ENCODE results near the gene PTH1R. TPM values are rescaled to one million over a fixed set of nuclear protein-coding genes. Genes with fewer than 3 reads are reported as not detected.

PTH1R gene
- total RNA-seq, 1 experiment from 2014 or later = 1.3 TPM

DNA sequence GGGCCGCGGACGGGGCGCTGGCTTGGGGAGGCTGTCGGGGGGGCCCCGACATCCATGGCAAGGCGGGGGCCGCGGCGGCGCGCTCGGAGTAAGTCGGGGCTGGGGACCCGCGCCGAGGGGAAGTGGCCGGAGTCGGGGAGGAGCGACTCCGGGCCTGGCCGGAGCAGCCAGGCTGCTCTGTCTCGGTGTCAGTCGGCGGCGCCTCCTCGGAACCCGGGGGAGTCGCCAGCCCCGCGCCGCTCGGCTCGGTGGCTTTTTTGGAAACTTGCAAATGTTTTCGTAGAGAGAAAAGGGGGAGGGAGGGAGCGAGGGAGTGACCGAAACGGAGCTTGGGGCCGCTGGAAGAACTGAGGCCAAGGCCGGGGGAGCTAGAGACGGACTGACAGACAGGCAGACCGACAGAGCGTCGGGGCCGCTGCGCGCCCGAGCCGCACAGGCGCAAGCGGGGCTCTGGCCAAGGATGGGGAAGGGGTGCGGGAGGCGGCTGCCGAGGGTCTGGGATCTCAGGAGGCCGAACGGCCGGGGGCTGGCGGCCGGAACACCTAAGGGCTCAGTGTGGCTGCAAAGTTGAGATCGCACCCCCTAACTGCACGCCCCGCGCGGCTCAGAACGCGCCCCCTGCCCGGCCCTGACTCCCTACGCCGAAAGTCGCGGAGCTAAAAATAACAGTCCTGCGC is 5.0 kb downstream of the PTH1R start:
- DNase-seq (ENCODE audit: low read depth) = no peak

DNA sequence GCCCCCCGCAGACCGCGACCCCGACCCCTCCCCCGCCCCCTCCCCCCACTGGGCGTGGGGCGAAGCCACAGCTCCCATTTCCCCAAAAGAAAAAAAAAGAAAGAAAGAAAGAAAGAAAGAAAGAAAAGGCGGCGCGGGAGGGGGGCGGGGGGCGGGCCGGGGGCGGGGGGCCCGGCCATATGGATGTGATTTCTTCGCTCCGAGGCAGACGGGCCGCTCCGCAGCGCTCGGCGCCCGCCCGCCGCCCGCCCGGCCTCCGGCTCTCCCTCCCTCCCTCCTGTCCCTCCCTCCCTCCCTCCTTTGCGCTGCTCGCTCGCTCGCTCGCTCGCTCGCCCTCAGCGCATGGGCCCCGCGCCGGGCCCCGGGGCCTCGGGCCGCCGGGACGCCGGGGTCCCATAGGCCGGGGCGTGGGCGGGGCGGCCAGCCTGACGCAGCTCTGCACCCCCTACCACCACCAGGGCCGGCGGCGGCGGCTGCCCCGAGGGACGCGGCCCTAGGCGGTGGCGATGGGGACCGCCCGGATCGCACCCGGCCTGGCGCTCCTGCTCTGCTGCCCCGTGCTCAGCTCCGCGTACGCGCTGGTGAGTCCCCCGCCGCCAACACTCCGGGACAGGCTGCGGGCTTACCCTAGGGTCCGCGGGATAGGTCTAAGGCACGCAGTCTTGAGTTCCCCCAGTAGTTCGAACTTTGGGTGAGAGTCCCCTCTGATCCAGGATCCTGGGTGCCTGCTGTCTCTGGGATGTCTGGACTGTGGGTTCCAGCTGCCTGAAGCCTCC is 5.7 kb downstream of the PTH1R start:
- DNase-seq (ENCODE audit: low read depth) = no peak

DNA sequence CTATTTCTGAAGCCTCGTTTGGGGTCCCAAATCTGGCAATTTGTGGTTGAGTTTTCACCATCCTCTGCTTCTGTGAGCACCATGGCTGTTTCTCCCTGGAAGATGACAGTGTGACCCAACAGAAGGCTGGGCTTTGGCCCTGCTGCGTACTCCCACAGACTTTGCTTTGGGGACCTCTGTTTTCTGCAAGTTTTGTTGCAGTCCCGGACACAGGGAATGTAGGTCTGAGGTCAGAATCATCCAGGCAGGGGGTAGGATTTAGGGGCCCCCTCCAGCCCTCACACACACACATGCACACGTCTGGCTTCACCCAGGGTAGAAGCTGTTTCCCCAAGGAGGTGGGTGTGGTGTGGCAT is 6.3 kb downstream of the PTH1R start:
- DNase-seq (ENCODE audit: low read depth) = no peak

DNA sequence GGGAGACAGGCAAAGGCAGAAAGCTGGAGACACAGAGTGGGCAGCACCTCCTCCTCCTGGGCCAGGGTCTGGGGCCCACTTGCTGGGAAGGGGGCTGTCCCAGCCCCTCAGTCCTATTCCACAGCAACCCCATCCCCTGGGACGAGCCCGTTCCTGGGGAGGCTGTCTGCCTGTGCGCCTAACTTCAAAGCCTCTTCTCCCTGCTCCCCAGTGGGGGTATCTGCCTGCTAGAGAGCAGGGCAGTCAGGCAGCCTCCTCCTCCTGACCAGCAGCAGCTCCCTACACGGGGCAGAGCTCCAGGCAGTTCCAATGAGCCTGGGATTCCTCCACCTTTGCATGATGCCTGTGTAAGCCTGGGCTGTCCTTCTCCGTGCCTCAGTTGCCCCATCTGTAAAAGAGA is 6.9 kb downstream of the PTH1R start:
- DNase-seq (ENCODE audit: low read depth) = no peak

DNA sequence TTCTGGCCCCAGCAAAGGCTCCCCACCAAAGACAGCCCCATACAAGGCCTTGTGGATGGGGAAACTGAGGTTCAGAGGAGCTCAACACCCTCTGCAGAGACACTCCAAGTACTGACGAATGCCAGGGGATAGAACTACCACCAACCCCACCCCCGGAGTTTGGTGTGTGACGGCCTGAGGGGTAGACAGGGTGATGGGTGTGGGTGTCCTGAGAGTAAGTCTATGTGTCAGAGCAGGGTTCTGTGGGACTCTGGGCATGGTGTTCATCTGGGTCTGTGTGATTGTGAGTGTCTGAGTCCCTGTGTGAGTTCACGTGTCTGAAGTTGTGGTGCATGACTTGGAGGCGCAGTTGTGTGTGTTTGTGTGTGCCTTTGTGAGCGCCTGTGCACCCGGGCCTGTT is 7.4 kb downstream of the PTH1R start:
- DNase-seq (ENCODE audit: low read depth) = no peak

DNA sequence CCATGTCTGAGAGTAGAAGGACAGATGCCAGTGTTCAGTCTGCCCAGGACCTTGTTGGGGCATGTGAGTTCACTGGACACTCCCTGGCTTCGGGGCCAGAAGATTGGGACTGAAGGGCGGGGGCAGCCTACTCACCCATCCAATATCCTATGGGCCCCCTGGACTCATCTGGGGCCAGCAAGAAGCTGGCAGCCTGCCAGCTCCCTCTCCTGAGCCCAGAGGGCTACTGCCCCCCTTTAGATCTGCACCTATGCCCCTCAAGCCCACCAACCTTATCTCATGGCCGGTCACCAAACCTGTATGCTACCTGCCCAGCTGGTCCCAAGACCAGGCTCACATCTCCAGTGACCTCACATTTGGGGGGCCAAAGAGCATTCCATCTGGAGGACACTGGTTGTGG is 8.1 kb downstream of the PTH1R start:
- DNase-seq (ENCODE audit: low read depth) = no peak

DNA sequence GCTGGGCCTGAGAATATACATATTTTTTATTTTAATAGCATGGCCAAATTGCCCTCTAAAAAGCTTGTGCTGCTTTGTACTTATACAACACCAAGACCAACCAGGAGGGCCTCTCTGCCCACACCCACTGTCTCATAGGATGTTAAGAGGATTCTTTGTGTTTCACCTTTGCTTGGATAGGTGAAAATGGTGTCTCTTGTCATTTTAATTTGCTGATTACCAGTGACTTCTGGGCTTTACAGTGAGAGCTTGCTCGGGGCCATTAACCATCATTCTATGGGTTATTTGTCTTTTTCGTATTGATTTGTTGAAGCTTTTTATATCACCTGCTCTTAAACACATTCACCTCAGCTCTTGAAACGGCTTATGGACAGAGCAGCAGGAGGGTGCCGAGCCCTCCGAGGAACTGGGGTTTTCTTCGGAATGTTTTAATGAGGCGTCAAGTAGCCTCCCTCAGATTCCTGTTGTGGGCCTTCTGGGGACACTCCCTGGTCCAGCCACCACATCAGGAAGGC is 10.5 kb downstream of the PTH1R start:
- no peak for DNase-seq (ENCODE audit: low read depth)

DNA sequence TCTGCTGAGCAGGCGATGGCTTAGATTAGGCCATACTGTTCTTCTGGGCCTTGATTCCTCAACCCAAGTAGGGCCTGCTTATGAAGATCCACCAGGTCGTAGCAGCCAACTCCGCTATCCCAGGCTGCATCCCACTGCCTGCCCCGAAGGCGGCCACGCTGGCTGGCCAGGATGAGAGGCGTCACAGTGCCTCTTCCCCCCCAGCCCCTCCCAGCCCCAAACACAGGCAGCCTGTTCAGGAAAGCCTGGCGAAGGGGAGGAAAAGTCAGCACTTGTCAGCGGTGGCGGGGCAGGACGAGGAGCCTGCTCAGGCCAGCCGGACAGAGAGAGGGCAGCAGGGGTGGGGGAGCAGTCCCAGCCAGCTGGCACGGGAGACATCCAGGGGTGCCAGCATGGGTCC is 11.2 kb downstream of the PTH1R start:
- DNase-seq (ENCODE audit: low read depth) = no peak

DNA sequence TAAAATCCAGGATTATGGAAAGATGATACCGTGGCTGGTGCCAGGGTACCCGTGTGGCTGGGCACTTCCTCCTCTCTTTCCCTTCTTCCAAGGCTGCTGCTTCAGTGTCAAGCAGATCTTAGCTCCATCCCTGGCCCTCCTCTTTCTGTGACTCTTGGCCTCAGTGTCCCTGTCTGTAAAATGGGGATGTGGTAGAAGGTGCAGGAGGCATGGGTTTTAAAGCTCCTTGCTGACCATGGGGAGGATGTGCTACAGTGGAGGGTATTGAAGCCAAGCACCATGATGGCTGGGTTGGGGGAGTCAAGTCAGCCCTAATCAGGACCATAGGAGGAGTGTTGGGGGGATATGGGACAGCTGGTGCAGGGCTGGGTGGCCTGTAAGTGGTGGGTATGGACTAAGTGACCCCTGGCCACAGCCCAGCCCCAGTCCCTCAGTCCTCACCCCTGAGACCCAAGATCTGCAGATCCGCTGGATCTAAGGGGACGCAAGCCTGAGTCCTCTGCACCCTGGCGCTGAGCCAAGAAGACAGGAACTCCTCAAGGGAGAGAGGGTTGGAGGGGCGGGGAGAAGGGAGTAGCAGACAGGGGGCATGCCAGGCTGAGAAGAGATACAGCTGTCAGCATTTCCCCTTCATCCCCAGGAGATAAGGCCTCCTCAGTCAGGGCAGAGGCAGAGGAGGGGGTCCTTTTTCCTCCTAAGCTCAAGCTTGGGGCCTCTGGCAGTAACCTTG is 12.0 kb downstream of the PTH1R start:
- DNase-seq (ENCODE audit: low read depth) = no peak

DNA sequence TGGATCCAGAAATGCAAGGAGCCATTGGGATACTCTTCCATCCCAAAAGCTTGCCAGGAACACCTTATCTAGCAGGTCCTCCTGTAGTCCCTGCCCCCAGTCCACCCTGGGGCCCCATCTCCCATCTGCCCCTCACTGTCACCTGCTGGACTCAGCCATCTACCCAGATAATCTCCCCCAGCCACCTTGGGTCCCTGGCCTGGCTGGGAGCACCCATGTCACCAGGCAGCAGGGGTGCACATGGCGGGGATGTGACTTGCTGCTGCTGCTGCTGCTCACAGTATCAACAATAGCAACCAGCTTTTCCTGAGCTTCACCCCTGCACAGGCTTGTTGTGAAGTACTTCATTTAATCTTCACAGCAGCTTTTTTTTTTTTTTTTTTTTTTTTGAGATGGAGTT is 12.6 kb downstream of the PTH1R start:
- no peak for DNase-seq (ENCODE audit: low read depth)

DNA sequence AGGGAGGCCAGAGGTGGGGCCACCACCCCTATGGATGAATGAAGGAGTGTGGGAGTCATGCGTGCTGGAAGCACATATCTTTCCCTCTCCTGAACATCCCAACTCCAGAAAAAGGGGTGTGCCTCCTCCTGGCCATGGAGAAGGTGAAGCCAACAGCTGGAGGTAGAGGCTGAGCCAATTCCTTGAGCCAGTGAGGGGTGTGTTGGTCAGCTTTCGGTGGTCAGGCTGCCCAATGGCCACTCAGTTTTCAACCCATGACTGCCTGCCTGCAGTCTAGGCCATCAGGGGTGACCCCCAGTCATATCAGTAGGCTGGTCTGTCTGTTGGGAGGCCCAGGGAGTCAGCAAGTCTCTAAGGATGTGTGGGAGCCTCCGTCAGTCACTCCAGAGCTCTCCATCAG is 13.6 kb downstream of the PTH1R start:
- no peak for DNase-seq (ENCODE audit: low read depth)

DNA sequence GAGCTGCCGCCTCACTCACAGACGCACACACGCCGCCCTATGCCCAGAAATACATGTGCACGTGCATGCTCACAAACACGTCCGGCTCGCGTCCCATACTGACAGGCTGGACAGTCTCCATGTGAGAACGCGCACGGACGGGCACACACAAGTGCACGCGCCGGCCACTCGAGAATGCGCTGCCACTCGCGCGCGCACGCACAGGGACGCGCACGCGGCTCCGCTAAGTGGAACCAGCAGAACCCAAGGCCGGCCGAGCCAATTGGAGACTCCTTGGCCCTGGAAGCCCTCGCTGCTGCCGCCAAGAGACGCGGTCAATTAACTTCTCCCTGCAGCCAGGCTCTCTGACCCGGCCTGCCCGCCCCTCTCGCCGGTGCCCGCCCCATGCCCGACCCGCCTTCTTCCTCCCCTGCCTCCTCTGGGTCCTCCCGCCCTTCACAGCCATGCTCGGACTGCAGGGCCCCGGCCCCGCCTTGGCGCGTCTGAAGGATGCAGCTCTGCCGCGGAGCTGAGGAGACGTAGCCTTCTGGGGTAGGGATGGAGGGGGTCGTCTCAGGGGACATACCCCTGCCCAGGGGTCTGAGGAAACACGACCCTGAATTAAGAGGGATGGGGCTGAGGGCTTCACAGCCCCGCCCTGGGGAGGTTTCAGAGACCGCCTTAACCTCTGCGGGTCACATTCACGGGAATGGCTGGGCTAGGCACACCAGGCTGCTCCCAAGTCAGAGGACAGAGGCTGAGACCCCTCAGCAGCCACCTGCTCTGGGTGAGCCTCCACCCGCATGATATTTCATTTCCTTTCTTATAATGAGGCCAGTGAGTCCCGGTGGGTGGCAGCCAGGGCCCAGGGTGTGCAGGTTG is 15.0 kb downstream of the PTH1R start:
- DNase-seq (ENCODE audit: low read depth) = peak; percentile 74

DNA sequence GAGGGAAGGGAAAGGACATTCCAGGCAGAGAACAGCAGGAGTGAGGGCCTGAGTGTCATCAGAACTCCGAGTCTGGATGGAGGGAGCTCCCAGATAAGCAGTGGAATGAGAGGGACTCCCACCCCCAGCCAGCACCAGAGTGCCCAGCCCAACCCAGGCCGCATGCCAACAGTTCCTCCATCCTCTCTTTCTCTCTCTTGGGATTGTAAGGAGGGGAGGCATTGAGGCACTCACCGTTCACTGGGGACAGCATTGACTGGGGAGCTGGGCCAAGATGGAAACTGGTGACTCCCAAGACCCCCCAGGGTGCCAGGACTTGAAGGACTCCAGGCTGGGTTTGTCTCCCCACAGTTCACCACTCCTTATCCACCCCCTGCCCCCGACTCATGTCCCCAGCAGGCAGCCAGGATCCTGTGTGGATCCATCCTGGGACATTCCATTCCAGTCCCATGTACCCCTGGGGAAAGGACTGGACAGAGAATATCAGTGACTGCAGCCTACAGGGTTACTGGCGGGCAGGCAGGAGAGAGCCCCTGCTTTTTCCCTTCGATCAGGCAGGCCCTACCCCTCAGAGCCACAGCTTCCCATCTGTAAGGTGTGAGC is 15.7 kb downstream of the PTH1R start:
- no peak for DNase-seq (ENCODE audit: low read depth)

DNA sequence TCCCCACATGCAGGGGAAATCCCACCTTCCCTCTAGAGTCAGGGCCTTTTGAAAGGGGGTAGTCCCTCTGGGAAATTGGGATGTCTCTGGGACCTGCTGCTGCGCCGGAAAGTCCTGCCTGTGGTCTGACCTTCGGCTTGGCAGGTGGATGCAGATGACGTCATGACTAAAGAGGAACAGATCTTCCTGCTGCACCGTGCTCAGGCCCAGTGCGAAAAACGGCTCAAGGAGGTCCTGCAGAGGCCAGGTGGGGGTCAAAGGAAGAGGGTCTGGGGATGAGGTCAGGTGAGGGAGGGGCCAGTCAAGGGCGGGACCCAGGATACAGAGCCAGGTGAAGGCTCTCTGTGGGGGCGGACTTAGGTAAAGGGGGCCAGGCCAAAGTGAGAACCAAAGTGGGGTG is 16.2 kb downstream of the PTH1R start:
- DNase-seq (ENCODE audit: low read depth) = no peak

DNA sequence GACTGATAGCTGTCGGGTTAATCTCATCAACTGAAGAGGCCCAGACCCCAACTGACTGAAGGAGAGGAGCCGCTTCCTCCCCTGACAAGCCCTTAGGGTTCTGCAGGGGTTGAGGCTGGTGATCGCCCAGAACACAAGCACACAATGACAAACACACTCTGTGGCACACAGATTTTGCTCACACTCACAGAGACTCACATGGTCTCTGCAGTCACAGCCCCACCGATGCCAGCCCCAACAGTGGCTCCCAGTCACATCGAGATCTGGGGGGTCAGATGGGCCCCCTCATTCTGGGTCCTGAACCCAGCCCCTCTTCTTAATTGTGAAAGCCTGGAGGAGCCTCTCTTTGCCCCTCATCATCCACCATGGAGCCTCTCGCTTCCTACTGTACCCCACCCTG is 16.7 kb downstream of the PTH1R start:
- DNase-seq (ENCODE audit: low read depth) = no peak

DNA sequence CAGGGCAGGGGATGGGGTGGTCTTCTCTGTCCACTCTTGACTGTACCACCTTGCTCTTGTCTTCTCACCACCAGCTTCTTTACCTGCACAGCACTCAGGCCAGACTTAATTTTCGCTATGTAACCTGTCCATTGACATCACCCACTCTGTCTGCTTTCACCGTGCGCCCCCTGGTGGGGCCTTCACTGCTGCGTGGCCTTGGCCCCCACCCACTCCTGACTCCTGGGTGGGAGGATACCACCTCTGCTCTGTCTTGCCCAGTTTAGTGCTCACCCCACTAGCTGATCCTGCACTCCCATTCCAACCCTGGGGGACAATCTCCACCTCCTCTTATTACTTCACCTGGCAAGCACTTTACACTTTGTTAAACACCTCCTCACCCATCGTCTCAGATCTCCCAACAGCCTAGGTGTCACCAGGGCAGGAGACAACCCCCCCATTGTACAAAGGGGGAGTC is 17.7 kb downstream of the PTH1R start:
- no peak for DNase-seq (ENCODE audit: low read depth)

DNA sequence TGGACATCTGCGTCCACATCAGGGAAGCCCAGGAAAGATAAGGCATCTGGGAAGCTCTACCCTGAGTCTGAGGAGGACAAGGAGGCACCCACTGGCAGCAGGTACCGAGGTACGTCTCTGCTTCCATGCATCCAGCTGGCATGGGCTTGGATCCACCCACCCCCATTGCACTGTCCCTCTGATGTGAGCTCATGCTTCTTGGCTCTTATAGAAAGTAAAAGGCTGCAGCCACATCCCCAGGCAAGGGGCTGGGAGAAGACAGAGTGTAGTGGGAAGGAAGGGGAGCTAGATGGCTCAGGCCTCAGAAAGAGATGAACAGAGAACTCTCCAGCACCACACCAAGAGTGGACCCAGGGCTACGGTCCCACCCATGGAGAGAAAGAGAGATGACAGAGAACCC is 18.2 kb downstream of the PTH1R start:
- DNase-seq (ENCODE audit: low read depth) = no peak

DNA sequence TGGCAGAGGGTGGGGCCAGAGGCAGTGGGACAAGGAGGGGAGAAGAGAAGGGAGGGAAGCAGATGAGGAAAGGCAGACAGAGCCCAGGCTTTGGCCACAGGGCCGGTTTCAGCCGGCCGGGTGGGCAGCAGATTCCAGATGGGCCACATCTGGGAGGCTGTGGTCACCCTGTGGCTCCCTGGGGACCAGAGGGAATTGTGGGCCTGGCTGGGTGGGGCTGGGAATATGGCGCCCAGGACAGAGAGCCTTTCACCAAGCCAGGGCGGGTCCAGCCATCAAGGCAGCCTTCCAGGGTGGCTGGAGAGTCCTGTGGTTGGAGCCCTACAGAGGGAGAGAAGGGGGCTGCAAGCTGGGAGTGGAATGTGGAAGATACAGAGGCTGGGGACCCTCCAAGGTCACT is 18.9 kb downstream of the PTH1R start:
- no peak for DNase-seq (ENCODE audit: low read depth)

DNA sequence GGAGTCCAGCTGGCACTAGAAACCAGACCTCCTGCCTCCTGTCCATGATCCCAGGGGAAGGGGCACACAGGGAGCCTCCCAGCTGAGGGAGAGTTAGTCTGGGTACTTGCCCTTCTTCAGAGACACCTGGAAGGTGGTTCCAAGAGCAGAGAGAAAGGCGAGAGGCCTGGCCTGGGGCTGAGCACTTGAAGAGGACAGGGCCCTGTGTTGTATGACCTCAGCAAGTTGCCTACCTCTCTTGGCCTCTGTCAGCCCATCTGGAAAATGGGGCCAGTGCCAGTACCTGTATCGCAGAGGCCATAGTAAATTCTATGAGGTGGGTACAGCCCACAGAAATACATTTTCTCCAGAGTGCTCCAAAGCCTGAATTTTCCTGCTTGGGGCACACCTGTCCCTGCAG is 19.5 kb downstream of the PTH1R start:
- no peak for DNase-seq (ENCODE audit: low read depth)

DNA sequence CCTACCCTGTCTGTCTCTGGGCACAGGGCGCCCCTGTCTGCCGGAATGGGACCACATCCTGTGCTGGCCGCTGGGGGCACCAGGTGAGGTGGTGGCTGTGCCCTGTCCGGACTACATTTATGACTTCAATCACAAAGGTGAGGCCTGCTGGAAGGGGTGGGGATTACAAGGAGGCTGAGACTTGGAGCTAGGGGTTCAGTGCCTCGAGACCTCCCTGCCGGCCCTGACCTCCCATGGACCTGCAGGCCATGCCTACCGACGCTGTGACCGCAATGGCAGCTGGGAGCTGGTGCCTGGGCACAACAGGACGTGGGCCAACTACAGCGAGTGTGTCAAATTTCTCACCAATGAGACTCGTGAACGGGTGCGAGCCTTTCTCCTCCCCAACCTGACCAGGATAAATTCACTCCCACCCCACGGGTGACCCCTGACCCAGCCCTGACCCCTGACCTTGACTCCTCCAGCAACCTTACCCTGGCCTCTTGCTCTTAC is 20.4 kb downstream of the PTH1R start:
- no peak for DNase-seq (ENCODE audit: low read depth)

Data from LHCN-M2 (cell line).